ENCODE measurements around the gene DACH1.
A peak's percentile ranks its signal among the peaks of the same experiment; 100 is the strongest.
"Not testable (repeated sequence)": the region's sequence is repeated elsewhere in the genome, so short reads cannot be mapped to it uniquely, and the experiment has no call there.

Gene DACH1

GRCh38 chr13:71867131-71867814 is at the start of gene DACH1:
TSS of gene DACH1 (minus strand) at chr13:71867204.
- DNase-seq (ENCODE audit: low read depth): peak; percentile 34

GRCh38 chr13:71913717-71914116 is 46.7 kb upstream of the DACH1 start:
- no peak for DNase-seq (ENCODE audit: low read depth)

GRCh38 chr13:71912524-71912923 is 45.5 kb upstream of the DACH1 start:
- no peak for DNase-seq (ENCODE audit: low read depth)

- DNase-seq (ENCODE audit: low read depth): no peak
These were observed 39.4 kb upstream of the DACH1 start for GRCh38 chr13:71906448-71906847.

- DNase-seq (ENCODE audit: low read depth): no peak
These were observed 35.7 kb upstream of the DACH1 start for GRCh38 chr13:71902676-71903075.

GRCh38 chr13:71893506-71893905 is 26.5 kb upstream of the DACH1 start:
- DNase-seq (ENCODE audit: low read depth): not testable (repeated sequence)

GRCh38 chr13:71886880-71887279 is 19.9 kb upstream of the DACH1 start:
- DNase-seq (ENCODE audit: low read depth): no peak

GRCh38 chr13:71882120-71882519 is 15.1 kb upstream of the DACH1 start:
- DNase-seq (ENCODE audit: low read depth): no peak

GRCh38 chr13:71880753-71881541 is 13.9 kb upstream of the DACH1 start:
- DNase-seq (ENCODE audit: low read depth): peak; percentile 36

- no peak for DNase-seq (ENCODE audit: low read depth)
These were observed 12.9 kb upstream of the DACH1 start for GRCh38 chr13:71879808-71880344.

- no peak for DNase-seq (ENCODE audit: low read depth)
These were observed 12.1 kb upstream of the DACH1 start for GRCh38 chr13:71879129-71879535.

- DNase-seq (ENCODE audit: low read depth): no peak
These were observed 10.3 kb upstream of the DACH1 start for GRCh38 chr13:71877256-71877653.

GRCh38 chr13:71876648-71877255 is 9.7 kb upstream of the DACH1 start:
- DNase-seq (ENCODE audit: low read depth): no peak

- no peak for DNase-seq (ENCODE audit: low read depth)
These were observed 8.8 kb upstream of the DACH1 start for GRCh38 chr13:71875823-71876222.

- DNase-seq (ENCODE audit: low read depth): no peak
These were observed 7.5 kb upstream of the DACH1 start for GRCh38 chr13:71874458-71874857.

- no peak for DNase-seq (ENCODE audit: low read depth)
These were observed 6.6 kb upstream of the DACH1 start for GRCh38 chr13:71873418-71874247.

- no peak for DNase-seq (ENCODE audit: low read depth)
These were observed 4.8 kb upstream of the DACH1 start for GRCh38 chr13:71871844-71872243.

- no peak for DNase-seq (ENCODE audit: low read depth)
These were observed 4.3 kb upstream of the DACH1 start for GRCh38 chr13:71871176-71871754.

GRCh38 chr13:71870100-71870499 is 3.1 kb upstream of the DACH1 start:
- DNase-seq (ENCODE audit: low read depth): no peak

- no peak for DNase-seq (ENCODE audit: low read depth)
These were observed 2.3 kb upstream of the DACH1 start for GRCh38 chr13:71869274-71869673.

GRCh38 chr13:71866335-71867130 is 471 bp downstream of the DACH1 start:
- DNase-seq (ENCODE audit: low read depth): no peak
